SK-N-SH (cell line): ENCODE measurements around the gene FHOD3. TPM values are rescaled to one million over a fixed set of nuclear protein-coding genes. Genes with fewer than 3 reads are reported as not detected.

Source experiments
- CTCF ChIA-PET: fragments of 300-600, 350-600 bp; formaldehyde crosslinking; extraction: SDS; loops from one replicate; lab custom pipeline; 2021; lab: Yijun Ruan, JAX
- POLR2A ChIA-PET: fragments of 350-600 bp; sonication (Branson Sonifier 250); formaldehyde crosslinking; extraction: SDS; loops from one replicate; lab custom pipeline; 2020; ENCODE audit warnings: antibody characterized with exemption, inconsistent platforms; lab: Yijun Ruan, JAX
- DNase-seq: peaks from one replicate; pipeline ENCODE4 v3.0.0; 2012
- H2AFZ ChIP-seq: fragments of 200-600 bp; sonication (generic); 2 replicates; pipeline ENCODE4 v1.8.1; 2016; ENCODE audit warnings: antibody characterized with exemption, mild to moderate bottlenecking, low read depth
- H3F3A ChIP-seq: fragments of 200-600 bp; sonication (generic); replicated peaks from 2 replicates; pipeline ENCODE3; 2016; ENCODE audit warnings: antibody characterized with exemption, mild to moderate bottlenecking; ENCODE audit not compliant: insufficient read depth
- H3K27ac ChIP-seq, 2 experiments: fragments of 200-500 bp in 1 of 2; fragments of 200-600 bp in 1 of 2; sonication (Bioruptor generic) in 1 of 2; sonication (generic), shearing (Covaris generic) in 1 of 2; 2 replicates each; pipeline versions ENCODE4 v1.5.1 to v1.6.1; 2014 to 2016; ENCODE audit warnings: low read depth in 2 of 2, inconsistent platforms in 1 of 2, low read length in 1 of 2, mild to moderate bottlenecking in 1 of 2, mixed read lengths in 1 of 2
- H3K27me3 ChIP-seq: fragments of 200-600 bp; sonication (generic), shearing (Covaris generic); 2 replicates; pipeline ENCODE4 v1.6.1; 2016; ENCODE audit warnings: mixed run types; ENCODE audit not compliant: insufficient read depth
- H3K36me3 ChIP-seq, 2 experiments: fragments of 200-500 bp in 1 of 2; fragments of 200-600 bp in 1 of 2; sonication (Bioruptor generic) in 1 of 2; sonication (generic) in 1 of 2; replicated peaks in 1 of 2; 2 replicates each; pipeline versions ENCODE3 to v1.5.1; 2014 to 2016; ENCODE audit warnings: low read length in 1 of 2, mild to moderate bottlenecking in 1 of 2; ENCODE audit not compliant: insufficient read depth in 2 of 2, control insufficient read depth in 1 of 2
- H3K4me1 ChIP-seq, 2 experiments: fragments of 200-500 bp in 1 of 2; fragments of 200-600 bp in 1 of 2; sonication (Bioruptor generic) in 1 of 2; sonication (generic), shearing (Covaris generic) in 1 of 2; 2 replicates each; pipeline versions ENCODE4 v1.5.1 to v1.6.1; 2014 to 2016; ENCODE audit warnings: low read depth in 1 of 2, low read length in 1 of 2, mixed run types in 1 of 2; ENCODE audit not compliant: insufficient read depth in 2 of 2, control insufficient read depth in 1 of 2
- H3K4me2 ChIP-seq: fragments of 200-600 bp; sonication (generic), shearing (Covaris generic); 2 replicates; pipeline ENCODE4 v1.6.1; 2017; ENCODE audit warnings: mixed run types
- H3K4me3 ChIP-seq, 2 experiments: fragments of 200-500 bp in 1 of 2; fragments of 200-600 bp in 1 of 2; sonication (Bioruptor generic) in 1 of 2; sonication (generic), shearing (Covaris generic) in 1 of 2; 2 replicates each; pipeline versions ENCODE4 v1.5.1 to v1.8.1; 2014 to 2016; ENCODE audit warnings: low read depth in 2 of 2, inconsistent platforms in 1 of 2, low read length in 1 of 2, mild to moderate bottlenecking in 1 of 2, mixed read lengths in 1 of 2, moderate library complexity in 1 of 2
- H3K79me2 ChIP-seq: fragments of 200-600 bp; sonication (generic); 2 replicates; pipeline ENCODE4 v1.8.1; 2017; ENCODE audit warnings: mild to moderate bottlenecking; ENCODE audit not compliant: insufficient read depth
- H3K9ac ChIP-seq: fragments of 200-600 bp; sonication (generic); 2 replicates; pipeline ENCODE4 v1.6.1; 2017; ENCODE audit warnings: mixed run types
- H3K9me2 ChIP-seq: fragments of 200-600 bp; sonication (generic); 2 replicates; pipeline ENCODE4 v1.6.1; 2017; ENCODE audit warnings: mixed run types
- H3K9me3 ChIP-seq: fragments of 200-600 bp; sonication (generic); 2 replicates; pipeline ENCODE4 v1.6.1; 2017; ENCODE audit warnings: mixed run types, mild to moderate bottlenecking, moderate library complexity
- H4K20me1 ChIP-seq: fragments of 200-600 bp; sonication (generic); 2 replicates; pipeline ENCODE4 v1.6.1; 2017; ENCODE audit warnings: mild to moderate bottlenecking, mixed run types; ENCODE audit not compliant: insufficient read depth
- FOXJ3 ChIP-seq: sonication (generic); formaldehyde crosslinking; IDR thresholded peaks from 2 replicates; pipeline ENCODE4 v1.5.1; 2020; ENCODE audit warnings: mild to moderate bottlenecking, missing genetic modification reagents
- GABPA ChIP-seq: IDR thresholded peaks from 2 replicates; pipeline ENCODE4 v1.4.0; 2012; ENCODE audit warnings: low read depth, mild to moderate bottlenecking
- RAD21 ChIP-seq: IDR thresholded peaks from 2 replicates; pipeline ENCODE4 v1.6.1; 2012; ENCODE audit warnings: mild to moderate bottlenecking, low read length
- SMC3 ChIP-seq: IDR thresholded peaks from 2 replicates; pipeline ENCODE4 v1.6.1; 2012; ENCODE audit warnings: low read depth, low read length, improper control_type of control experiment
- YY1 ChIP-seq: IDR thresholded peaks from 2 replicates; pipeline ENCODE4 v1.4.0; 2012; ENCODE audit warnings: low read depth, mild to moderate bottlenecking
- ZBTB33 ChIP-seq: IDR thresholded peaks from 2 replicates; pipeline ENCODE4 v1.4.0; 2012; ENCODE audit warnings: low read depth, borderline replicate concordance
- WGBS: methylation state at CpG from one replicate; pipeline ENCODE4 v1.1.6; 2017; ENCODE audit warnings: low lambda C conversion rate; 5-methylcytosine and 5-hydroxymethylcytosine counted together
- polyA plus RNA-seq, 3 experiments: library from polyadenylated mRNA; depleted of rRNA; stranded (reverse); fragments of >200 nt; gene quantifications; 2 replicates each; pipeline ENCODE4 v1.2.3, GENCODE V29; 2012
- TF ChIP-seq, protein P1 (sequence below): IDR thresholded peaks from 2 replicates; pipeline ENCODE4 v1.6.1; 2012; ENCODE audit warnings: mild to moderate bottlenecking, low read depth, low read length, moderate library complexity
- TF ChIP-seq, protein P2 (sequence below): IDR thresholded peaks from 2 replicates; pipeline ENCODE4; 2012
- TF ChIP-seq, protein P3 (sequence below): fragments of 200-600 bp; sonication (generic); IDR thresholded peaks from 2 replicates; pipeline ENCODE4 v1.6.1; 2017; ENCODE audit warnings: antibody characterized with exemption, mild to moderate bottlenecking, moderate library complexity

The FHOD3 gene
- polyA plus RNA-seq, 1 of the 3 experiments (the other 2 are of a cell fraction) = 10.9 TPM

- POLR2A ChIA-PET = interaction anchor here (0.7 kb wide), 1 partner anchor 115 kb away, joined by 3 read pairs; the partner anchor contains the start of gene FHOD3
These were observed 115.3 kb downstream of the FHOD3 start for GRCh38 chr18:36412778-36413177.

More at GRCh38 chr18:36412778-36413177, 115.3 kb downstream of the FHOD3 start:
- Histone ChIP-seq H3K9ac (no peak overlapping the region), H3K27me3 (no peaks in the 10 kb centered on the region), H3K9me2 (no peaks in the 10 kb centered on the region), H4K20me1 (no peaks in the 10 kb centered on the region), H3K9me3 (no peaks in the 10 kb centered on the region), H2AFZ (no peak overlapping the region), H3K36me3 (no peaks in the 10 kb centered on the region), H3K4me3 (no peak overlapping the region), H3K4me2 (no peak overlapping the region), H3K4me1 (peaks cover 0 to 10% of the 10 kb centered on the region in 2 experiments; a peak in 2 of 4 replicates), H3K79me2 (no peaks in the 10 kb centered on the region), H3F3A (no peaks in the 10 kb centered on the region), H3K27ac (no peak overlapping the region)
- WGBS = 91% methylated on average over 1 of the region's 1 CpG
- TF ChIP-seq, protein P1, sequence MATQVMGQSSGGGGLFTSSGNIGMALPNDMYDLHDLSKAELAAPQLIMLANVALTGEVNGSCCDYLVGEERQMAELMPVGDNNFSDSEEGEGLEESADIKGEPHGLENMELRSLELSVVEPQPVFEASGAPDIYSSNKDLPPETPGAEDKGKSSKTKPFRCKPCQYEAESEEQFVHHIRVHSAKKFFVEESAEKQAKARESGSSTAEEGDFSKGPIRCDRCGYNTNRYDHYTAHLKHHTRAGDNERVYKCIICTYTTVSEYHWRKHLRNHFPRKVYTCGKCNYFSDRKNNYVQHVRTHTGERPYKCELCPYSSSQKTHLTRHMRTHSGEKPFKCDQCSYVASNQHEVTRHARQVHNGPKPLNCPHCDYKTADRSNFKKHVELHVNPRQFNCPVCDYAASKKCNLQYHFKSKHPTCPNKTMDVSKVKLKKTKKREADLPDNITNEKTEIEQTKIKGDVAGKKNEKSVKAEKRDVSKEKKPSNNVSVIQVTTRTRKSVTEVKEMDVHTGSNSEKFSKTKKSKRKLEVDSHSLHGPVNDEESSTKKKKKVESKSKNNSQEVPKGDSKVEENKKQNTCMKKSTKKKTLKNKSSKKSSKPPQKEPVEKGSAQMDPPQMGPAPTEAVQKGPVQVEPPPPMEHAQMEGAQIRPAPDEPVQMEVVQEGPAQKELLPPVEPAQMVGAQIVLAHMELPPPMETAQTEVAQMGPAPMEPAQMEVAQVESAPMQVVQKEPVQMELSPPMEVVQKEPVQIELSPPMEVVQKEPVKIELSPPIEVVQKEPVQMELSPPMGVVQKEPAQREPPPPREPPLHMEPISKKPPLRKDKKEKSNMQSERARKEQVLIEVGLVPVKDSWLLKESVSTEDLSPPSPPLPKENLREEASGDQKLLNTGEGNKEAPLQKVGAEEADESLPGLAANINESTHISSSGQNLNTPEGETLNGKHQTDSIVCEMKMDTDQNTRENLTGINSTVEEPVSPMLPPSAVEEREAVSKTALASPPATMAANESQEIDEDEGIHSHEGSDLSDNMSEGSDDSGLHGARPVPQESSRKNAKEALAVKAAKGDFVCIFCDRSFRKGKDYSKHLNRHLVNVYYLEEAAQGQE = no peak
- peak; percentile 62 for TF ChIP-seq SMC3
- TF ChIP-seq, protein P2, sequence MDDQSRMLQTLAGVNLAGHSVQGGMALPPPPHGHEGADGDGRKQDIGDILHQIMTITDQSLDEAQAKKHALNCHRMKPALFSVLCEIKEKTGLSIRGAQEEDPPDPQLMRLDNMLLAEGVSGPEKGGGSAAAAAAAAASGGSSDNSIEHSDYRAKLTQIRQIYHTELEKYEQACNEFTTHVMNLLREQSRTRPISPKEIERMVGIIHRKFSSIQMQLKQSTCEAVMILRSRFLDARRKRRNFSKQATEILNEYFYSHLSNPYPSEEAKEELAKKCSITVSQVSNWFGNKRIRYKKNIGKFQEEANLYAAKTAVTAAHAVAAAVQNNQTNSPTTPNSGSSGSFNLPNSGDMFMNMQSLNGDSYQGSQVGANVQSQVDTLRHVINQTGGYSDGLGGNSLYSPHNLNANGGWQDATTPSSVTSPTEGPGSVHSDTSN = no peak
- TF ChIP-seq RAD21 = peak; percentile 65
- no peak for TF ChIP-seq YY1
- TF ChIP-seq, protein P3, sequence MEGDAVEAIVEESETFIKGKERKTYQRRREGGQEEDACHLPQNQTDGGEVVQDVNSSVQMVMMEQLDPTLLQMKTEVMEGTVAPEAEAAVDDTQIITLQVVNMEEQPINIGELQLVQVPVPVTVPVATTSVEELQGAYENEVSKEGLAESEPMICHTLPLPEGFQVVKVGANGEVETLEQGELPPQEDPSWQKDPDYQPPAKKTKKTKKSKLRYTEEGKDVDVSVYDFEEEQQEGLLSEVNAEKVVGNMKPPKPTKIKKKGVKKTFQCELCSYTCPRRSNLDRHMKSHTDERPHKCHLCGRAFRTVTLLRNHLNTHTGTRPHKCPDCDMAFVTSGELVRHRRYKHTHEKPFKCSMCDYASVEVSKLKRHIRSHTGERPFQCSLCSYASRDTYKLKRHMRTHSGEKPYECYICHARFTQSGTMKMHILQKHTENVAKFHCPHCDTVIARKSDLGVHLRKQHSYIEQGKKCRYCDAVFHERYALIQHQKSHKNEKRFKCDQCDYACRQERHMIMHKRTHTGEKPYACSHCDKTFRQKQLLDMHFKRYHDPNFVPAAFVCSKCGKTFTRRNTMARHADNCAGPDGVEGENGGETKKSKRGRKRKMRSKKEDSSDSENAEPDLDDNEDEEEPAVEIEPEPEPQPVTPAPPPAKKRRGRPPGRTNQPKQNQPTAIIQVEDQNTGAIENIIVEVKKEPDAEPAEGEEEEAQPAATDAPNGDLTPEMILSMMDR = peak; percentile 55
- TF ChIP-seq ZBTB33 = no peak
- TF ChIP-seq GABPA = no peak
- no peak for TF ChIP-seq FOXJ3
- DNase-seq = peak; percentile 41
- CTCF ChIA-PET = interaction anchor here (0.7 to 2.7 kb wide), 22 partner anchors 9 to 317 kb away, joined by 3 to 24 read pairs (median 3); partner anchors contain the start of gene FHOD3
